HG03095 (cell line): ENCODE data around the gene DBP.
A peak's percentile ranks its signal among the peaks of the same experiment; 100 is the strongest.
"Not testable (repeated sequence)": the region's sequence is repeated elsewhere in the genome, so short reads cannot be mapped to it uniquely, and the experiment has no call there.

Experiments used
- ATAC-seq: cut with Tn5 transposase; IDR thresholded peaks from one replicate; pipeline ENCODE4 v1.9.1; 2021; ENCODE audit warnings: moderate library complexity; ENCODE audit not compliant: unreplicated experiment

Gene DBP

DNA sequence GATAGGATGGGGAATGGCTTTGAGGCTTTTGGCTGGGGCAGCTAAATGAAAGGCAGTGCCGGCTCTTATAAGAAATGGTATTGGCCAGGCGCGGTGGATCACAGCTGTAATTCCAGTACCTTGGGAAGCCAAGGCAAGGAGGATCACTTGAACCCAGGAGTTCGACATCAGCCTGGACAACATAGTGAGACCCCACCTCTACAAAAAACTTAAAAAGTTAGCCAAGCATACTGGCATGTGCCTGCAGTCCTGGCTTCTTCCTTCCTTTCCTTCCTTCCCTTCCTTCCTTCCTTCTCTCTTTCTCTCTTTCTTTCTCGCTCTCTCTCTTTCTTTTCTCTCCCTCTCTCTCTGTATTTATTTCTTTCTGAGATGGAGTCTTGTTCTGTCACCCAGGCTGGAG is 5.7 kb upstream of the DBP start:
- ATAC-seq: no peak

DNA sequence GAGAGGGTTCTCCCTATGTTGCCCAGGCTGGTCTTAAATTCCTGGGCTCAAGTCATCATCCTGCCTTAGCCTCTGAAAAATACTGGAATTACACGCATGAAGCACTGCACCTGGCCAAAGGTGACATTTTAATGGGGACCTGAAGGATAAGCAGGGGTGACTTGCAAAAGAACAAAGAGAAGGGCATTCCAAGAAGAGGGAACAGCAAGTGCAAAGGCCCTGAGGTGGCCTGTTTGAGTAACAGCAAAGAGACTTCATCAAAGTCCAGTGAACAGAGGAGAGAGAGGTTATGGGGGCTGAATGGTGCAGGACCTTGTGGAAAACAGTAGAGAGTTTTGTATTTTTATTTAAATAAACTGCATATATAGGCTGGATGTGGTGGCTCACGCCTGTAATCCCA is 4.7 kb upstream of the DBP start:
- ATAC-seq: no peak

DNA sequence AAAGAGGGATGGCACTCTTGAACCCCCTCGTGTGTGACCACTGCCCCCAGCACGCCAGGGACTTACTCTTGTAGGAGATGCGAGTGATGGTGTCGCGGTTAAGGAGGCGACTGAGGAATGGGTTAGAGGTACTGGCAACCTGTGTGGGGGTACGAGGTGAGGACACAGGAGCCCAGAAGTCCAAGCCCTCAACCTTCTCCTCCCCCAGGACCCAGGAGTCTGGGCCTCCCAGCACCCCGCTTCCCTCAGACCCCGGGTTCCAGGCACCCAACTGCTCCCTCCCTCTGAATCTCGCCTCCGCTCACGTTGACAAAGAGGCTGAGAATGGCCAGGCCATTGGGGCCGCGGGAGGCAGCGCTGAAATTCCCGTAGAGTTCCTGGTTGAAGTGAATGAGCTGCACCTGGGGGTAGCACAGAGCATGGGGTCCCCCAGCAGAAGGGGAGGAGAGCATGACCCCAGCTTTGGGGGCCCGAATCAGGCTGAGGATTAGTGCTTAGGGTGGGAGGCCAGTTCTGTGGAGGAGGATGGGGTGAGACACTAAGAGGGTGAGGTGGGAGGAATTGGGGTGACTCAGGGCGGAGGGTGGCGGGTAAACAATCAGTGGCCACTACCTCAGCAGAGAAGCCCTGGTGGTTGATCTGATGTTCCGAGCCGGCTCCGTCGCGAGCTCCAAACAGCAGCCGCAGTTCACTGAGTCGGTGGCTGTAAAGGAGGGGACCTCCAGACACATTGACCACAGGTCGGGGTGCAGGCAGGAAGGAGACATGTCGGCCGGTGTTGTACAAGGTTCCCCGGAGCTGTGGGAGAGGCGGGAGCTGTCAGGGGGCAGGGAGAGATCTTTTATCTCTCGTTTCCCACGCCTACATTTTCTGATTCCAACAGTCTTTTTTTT is 2.5 kb upstream of the DBP start:
- ATAC-seq: no peak

DNA sequence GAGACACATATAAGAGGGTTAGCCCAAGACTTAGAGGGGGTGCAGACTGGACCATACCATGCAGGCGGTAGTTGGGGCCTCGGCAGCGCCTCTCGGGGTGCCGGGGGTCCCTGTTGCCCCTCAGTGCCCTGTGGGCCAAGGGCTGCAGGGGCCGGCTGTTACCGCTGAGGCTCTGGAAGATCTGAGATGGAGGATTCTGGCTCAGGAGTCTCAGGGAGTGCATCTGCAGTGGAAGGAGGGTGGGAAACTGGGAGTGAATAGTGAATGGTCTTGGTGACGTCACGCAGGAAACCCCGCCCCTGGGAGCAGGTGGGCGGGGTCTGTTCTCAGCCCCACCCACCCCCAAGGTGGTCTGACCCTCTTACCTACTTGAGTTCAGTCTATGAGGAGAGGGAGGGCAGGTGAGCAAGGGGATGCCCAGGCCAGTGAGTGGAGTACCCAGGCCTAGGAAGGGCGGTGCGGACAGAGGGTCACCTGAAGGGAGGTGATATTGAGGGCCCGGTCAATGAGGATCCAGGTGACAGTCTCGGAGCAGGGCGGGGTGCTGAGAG is 1.7 kb upstream of the DBP start:
- ATAC-seq: no peak

DNA sequence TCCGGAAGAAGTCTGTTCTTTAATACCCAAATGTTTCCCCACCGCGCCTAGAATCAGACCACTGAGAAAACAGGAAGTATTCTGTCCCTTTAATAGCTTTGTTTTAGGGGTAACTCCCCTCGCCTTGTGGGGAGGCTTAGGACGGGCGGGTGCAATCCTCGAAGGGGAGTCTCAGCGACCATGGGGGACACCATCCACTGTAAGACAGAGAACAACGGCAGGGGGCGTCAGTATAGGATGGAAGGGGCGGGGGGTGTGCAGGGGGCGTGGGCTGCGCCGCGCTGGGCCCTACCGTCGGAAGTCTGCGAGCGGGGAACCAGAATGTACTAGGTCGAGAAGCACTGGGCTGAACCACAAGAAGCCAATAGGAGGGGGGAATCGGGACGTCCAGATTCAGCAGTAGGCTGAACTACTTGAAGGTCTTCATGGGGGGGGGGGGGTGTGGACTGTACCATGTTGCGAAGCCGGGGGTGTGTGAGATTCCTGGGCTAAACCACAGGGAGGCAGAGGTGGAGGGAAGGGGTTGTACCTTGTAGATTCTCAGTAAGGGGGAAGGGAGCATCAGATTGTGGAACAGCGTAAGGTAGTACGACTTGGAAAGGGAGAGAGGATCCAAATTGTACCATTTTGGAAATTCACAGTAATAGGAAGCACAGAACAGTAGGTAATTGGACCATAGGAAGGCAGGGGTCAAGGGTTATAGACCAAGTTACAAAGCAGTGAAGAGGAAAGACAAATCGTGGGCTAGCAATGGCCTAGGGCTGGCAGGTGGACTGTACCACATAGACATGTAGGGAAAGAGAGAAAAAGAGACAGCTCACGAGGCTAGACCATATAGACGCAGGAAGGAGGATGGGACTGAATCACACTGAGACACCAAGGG is 1.0 kb upstream of the DBP start:
- ATAC-seq: peak; percentile 3

DNA sequence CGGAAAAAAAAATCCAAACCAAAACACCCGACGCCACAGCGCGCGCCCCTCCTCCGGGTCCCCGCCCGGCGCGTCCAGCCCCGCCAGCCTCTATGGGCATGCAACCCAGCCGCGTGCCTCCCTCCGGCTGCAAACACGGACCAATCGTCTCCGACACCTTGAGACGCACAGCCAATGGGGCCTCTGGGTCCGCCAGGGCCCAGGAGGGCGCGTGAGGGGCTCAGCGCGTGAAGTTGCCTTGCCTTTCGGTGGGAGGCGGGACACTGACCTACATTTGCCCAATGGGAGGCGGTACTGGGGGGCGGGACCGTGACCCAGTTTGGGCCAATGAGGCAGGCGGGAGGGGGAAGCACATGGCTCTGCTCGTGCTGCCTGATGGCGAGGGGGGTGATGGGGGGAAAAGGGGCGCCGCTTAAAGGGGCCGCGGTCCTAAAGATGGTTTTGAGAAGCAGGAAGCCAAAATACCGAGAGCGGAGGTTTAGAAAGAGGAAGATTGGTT is 319 bp upstream of the DBP start:
- ATAC-seq: peak; percentile 63

DNA sequence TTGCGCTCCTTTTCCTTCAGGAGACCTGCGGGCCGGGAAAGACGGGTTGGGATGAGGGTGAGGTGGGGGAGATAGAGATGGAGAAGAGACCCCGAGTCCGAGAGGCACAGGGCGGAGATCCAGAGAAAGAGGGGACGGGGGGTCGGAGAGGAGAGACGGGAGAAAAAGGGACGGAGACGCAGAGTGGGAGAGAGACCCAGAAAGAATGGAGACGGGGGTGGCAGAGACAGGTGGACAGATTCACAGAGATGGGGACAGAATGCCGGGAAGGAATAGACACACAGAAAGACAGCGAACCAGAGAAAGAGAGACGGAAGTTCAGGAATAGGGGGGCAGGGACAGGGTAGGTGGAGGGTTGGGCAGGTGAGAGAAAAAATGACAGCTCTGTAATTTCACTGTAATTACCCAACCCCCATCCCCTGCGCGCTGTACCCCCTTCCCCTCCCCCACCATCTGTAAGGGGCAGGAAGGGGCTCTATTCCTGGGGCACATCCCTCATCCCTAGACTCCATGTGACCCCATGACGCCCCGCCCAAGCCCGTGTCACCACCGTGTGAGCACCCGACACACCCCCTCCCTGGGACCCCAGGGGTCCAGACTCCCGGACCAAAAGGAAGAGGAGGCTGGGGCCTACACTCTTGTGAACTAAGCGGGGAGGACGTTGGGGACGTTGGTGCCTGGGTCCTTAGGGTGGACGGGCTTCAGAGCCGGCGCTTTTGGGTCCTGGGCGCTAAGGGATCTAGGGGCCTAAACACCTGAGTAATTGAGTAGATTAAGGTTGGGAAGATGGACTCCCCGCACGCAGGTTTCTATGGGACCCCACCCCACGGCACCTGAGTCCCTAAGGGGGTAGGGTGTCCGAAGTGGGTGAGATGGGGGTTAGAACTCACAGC is 967 bp downstream of the DBP start:
- no peak for ATAC-seq

DNA sequence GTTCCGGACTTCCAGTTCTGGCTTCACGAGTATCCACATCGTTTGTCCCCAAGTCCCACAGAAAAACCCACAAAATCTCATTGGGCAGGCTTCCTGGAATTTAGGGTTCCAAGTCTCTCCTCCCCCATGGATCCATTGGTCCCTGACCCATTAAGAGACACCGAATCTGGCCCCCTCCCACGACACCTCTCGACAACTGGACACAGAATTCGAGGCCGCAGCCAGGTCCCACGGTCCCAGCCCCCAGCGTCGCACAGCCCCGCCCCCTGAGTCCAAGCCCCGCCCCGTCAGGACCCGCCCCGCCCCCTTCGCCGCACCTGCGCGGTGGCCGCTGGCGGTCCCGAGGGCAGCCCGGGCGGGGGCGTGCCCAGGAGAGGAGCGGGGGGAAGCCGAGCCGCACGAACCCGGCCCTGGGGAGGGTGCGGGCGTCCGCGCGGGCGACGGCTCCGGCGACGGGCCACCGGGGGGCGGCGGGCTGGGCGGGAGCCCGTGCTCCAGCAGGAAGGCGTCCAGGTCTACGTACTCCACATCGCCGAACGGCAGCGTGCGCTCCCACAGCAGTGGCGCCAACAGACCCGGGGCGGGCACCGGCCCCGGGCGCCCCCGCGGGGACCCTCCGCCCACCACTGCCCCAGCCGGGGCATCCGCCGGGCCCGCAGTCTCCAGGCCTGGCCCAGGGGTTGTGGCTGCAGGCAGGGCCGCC is 1.8 kb downstream of the DBP start:
- no peak for ATAC-seq

DNA sequence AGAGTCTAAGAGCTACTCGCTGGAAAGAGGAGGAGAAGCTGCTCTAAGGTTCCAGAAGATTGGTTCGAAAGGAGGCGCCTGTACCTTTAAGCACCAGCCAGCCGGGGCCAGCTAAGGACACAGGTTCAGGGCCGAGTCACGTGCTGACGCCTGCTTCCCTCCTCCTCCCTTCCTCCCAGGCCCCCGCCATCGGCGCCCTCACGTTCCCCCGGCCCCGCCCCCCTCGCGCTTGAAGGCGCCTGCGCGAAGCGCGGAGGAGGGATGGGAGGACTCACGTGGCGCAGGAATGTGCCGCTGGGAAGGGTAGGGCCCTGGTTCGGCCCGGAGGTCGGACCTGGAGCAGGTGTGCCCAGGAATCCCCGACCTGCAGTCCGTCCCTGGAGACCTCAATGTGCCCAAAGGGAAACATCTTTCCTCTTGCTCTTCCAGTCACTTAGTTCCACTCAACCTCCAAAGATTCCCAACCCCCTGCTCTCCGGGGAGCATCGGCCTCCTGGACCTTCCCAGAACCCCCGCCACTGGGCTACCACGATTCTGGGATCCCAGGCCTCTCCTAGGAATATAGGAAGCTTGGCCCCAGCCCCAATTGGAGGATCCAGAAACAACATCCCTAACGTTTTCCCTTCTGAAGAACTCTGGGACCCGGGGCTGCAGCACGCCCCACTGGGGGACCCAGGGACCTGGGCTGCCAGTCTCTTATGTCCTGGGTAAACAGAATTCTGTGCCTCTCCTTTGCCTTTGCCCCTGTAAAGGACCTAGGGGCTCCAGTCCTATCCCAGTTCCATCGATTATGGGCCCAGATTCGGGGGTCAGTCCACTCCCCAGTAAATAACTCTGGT is 2.5 kb downstream of the DBP start:
- ATAC-seq: peak; percentile 24

DNA sequence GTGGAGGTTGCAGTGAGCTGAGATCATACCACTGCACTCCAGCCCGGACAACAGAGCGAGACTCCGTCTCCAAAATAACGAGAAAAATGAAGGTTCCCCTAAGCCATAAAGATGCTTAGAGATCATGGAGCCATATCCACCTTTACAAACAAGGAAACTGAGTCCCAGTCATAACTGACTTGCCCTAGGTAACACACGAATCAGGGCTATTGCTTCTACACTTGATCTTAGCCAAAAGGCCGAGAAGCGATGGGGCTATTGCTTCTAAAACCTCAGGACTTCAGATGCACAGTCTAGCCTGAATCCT is 3.2 kb downstream of the DBP start:
- ATAC-seq: no peak

DNA sequence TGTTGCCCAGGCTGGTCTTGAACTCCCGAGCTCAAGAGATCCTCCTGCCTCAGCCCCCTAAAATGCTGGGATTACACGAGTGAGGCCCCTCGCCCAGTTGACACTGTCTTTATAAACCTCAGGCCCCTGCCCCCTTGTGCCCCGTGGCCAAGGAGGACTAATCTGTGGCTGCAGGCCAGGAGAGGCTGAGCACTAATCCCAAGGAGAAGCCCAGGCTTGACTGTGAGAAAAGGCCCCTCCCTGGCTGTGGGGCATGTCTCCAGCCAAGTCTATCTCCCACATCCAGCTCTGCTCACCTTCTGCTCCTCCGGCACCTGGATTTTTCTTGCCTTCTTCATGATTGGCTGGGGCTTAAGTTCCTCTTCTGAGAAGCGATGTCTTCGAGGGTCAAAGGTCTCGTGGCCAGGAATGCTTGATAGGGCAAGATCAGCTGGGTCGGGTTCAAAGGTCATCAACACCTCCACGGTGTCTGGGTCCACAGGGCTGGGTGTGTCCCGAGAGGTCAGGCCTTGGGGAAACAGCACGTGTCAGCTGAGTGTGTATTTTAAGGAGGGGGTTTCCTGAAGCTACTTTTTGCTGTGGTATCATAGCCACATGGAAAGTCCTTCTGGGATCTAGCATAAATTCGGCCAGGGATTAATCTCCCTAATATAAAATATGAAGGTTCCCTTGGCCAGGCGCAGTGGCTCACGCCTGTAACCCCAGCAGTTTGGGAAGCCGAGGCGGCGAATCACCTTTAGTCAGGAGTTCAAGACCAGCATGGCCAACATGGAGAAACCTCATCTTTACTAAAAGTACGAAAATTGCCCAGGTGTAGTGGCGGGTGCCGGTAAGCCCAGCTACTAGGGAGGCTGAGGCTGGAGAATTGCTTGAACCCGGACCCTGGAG is 3.8 kb downstream of the DBP start:
- ATAC-seq: no peak

DNA sequence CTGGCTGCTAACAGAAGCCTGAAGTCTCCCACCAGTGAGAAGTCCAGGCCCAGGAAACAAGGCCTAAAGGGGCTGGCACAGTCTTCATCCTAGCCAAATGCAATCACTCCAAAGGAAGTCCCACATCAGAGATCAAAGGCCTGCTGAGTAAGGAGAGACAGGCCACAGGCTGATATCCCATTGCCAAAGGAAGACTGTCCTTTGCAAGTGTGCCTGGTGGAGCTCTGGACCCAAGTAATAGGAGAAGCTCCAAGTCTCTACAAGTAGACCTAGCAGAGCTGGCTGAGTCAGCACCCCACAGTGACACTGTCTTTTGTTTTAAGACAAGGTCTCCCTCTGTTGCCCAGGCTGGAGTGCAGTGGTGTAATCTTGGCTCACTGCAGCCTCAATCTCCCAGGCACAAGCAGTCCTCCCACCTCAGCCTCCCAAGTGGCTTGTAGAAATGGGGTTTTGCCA is 4.5 kb downstream of the DBP start:
- ATAC-seq: no peak

DNA sequence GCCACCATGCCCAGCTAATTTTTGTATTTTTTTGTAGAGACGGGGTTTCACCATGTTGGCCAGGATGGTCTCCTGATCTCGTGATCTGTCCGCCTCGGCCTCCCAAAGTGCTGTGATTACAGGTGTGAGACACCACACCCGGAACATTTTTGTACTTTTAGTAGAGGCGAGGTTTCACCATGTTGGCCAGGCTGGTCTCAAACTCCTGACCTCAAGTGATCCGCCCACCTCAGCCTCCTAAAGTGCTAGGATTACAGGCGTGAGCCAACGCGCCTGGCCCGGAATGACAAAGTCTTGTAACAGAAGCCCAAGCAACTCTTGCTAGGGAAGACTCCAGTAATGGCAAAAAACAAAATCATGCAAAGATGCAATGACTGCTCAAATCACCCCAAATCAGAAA is 4.9 kb downstream of the DBP start:
- not testable (repeated sequence) for ATAC-seq

DNA sequence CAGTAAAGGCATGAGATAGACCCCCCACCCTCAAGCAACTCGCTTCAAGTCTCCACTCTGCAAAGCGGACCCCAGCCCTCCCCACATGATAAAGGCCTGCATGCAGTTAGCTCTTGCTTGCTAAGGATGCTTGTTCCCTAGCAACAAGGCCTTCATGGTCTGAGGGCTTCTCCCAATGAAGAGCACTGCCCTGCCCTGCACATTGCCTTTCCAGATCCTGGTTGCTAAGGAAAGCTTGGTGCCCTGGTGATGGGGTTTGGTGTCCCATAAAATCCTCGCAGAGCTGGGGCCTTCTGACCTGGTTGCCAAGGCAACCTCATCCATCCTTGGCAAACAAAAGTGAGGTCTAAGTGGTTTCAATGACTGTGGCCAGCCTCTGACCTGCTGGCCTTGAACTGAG is 6.0 kb downstream of the DBP start:
- no peak for ATAC-seq

DNA sequence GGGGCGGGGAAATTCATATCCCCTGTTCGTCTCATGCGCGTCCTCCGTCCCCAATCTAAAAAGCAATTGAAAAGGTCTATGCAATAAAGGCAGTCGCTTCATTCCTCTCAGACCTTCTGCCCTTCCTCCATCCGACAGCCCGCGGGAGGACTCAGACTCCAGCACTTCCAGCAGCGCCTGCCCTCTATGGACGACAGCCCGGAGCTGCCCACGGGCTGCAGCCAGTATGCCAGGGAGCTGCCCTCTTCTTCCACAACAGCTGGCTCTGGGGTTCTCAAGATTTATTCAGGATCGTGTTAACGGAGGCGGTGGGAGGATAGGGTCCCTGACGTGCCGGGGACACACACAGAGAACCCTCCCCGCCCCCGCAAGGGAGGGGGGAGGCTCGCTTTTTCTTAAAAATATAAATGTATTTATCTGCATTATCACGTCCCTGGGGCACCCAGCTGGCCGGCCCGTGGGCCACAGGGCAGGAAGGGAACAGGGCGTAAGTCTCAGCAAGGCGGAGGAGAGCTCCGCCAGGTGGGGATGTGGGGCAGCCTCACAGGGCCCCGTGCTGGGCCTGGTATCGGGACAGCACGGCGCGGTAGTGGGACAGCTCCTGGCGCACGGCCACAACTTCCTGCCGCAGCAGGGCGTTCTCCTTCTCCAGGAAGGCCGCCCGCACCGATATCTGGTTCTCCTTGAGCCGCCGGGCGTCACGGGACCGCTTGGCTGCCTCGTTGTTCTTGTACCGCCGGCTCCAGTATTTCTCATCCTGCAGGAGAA is 6.7 kb downstream of the DBP start:
- ATAC-seq: no peak

DNA sequence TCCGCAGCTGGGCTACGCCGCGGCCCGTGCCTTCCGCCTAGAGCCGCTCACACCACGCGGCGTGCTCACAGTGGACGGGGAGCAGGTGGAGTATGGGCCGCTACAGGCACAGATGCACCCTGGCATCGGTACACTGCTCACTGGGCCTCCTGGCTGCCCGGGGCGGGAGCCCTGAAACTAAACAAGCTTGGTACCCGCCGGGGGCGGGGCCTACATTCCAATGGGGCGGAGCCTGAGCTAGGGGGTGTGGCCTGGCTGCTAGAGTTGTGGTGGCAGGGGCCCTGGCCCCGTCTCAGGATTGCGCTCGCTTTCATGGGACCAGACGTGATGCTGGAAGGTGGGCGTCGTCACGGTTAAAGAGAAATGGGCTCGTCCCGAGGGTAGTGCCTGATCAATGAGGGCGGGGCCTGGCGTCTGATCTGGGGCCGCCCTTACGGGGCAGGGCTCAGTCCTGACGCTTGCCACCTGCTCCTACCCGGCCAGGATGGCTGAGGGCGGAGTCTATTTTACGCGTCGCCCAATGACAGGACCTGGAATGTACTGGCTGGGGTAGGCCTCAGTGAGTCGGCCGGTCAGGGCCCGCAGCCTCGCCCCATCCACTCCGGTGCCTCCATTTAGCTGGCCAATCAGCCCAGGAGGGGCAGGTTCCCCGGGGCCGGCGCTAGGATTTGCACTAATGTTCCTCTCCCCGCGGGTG is 7.4 kb downstream of the DBP start:
- no peak for ATAC-seq

DNA sequence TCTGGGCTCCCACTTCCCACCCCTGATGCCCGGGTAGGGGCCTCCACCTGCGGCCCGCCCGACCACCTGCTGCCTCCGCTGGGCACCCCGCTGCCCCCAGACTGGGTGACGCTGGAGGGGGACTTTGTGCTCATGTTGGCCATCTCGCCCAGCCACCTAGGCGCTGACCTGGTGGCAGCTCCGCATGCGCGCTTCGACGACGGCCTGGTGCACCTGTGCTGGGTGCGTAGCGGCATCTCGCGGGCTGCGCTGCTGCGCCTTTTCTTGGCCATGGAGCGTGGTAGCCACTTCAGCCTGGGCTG is 7.9 kb downstream of the DBP start:
- no peak for ATAC-seq
